HepG2 (cell line): ENCODE data around the gene RASGRP1. TPM values are rescaled to one million over a fixed set of nuclear protein-coding genes. Genes with fewer than 3 reads are reported as not detected.

ENCODE experiments used
- ATAC-seq: fragments of 200-7000 bp; cut with Tn5 transposase; 3 replicates; pipeline ENCODE4 v1.9.1; 2020; ENCODE audit warnings: mild to moderate bottlenecking, moderate library complexity
- BruUV-seq: library from RNA; stranded (reverse); fragments of 400-500 nt; replicated peaks from 2 replicates; lab custom pipeline; 2021; lab: Mats Ljungman, UMichigan
- CTCF ChIA-PET: fragments of 300-600 bp; formaldehyde crosslinking; extraction: SDS; loops from one replicate; lab custom pipeline; 2021; ENCODE audit warnings: low total read pairs, inconsistent platforms, low intra/inter-chr PET ratio; lab: Yijun Ruan, JAX
- POLR2A ChIA-PET: fragments of 350-600 bp; sonication (Branson Sonifier 250); formaldehyde crosslinking; loops from one replicate; lab custom pipeline; 2020; ENCODE audit warnings: antibody characterized with exemption, inconsistent platforms; lab: Yijun Ruan, JAX
- DNase-seq: peaks from one replicate; pipeline ENCODE4 v3.0.0-alpha.2; 2015; ENCODE audit warnings: low spot score
- FAIRE-seq: peaks from 3 replicates; lab custom pipeline; 2011; peaks lifted over from hg19 to GRCh38; lab: Jason Lieb, UNC
- H2AFZ ChIP-seq: one replicate; pipeline ENCODE4 v1.6.1; 2011; ENCODE audit warnings: low read length, inconsistent platforms
- H3K27ac ChIP-seq: fragments of 300-600 bp; 3 replicates; pipeline ENCODE4 v1.8.0; 2011; ENCODE audit warnings: mixed run types, mild to moderate bottlenecking, mixed read lengths, low read length, inconsistent platforms; ENCODE audit not compliant: insufficient read depth; ENCODE audit errors: extremely low read length
- H3K27me3 ChIP-seq, 2 experiments: fragments of 200-600 bp in 1 of 2; 2 replicates in 1 of 2; 3 replicates in 1 of 2; pipeline versions ENCODE4 v1.6.0 to v1.8.0; 2011; ENCODE audit warnings: low read length in 2 of 2, mild to moderate bottlenecking in 2 of 2, moderate library complexity in 2 of 2, inconsistent platforms in 1 of 2; ENCODE audit not compliant: insufficient read depth in 2 of 2, control insufficient read depth in 1 of 2
- H3K36me3 ChIP-seq, 2 experiments: fragments of 200-600 bp in 1 of 2; replicated peaks in 1 of 2; 2 replicates in 1 of 2; 3 replicates in 1 of 2; pipeline versions ENCODE4 v1.5.1 to v1.8.0; 2011; ENCODE audit warnings: low read length in 2 of 2, inconsistent platforms in 1 of 2; ENCODE audit not compliant: insufficient read depth in 2 of 2, control insufficient read depth in 1 of 2
- H3K4me1 ChIP-seq: 2 replicates; pipeline ENCODE4 v1.5.1; 2012; ENCODE audit warnings: low read length, inconsistent platforms; ENCODE audit not compliant: insufficient read depth
- H3K4me2 ChIP-seq: 2 replicates; pipeline ENCODE4 v1.6.0; 2011; ENCODE audit warnings: low read depth, low read length, inconsistent platforms
- H3K4me3 ChIP-seq, 3 experiments: fragments of 200-600 bp in 1 of 3; sonication (generic), shearing (Covaris generic) in 1 of 3; replicated peaks in 1 of 3; 2 replicates each; pipeline ENCODE4 v1.5.1; 2011 to 2016; ENCODE audit warnings: low read length in 3 of 3, inconsistent platforms in 2 of 3, low read depth in 2 of 3, mild to moderate bottlenecking in 2 of 3, control low read depth in 1 of 3, mixed read lengths in 1 of 3; ENCODE audit not compliant: insufficient read depth in 1 of 3
- H3K79me2 ChIP-seq: one replicate; pipeline ENCODE4 v1.6.1; 2011; ENCODE audit warnings: low read length, inconsistent platforms; ENCODE audit not compliant: insufficient read depth
- H3K9ac ChIP-seq: 2 replicates; pipeline ENCODE4 v1.6.0; 2011; ENCODE audit warnings: mild to moderate bottlenecking, low read depth, low read length, inconsistent platforms; ENCODE audit not compliant: insufficient read depth
- H3K9me3 ChIP-seq: 2 replicates; pipeline ENCODE4 v1.5.1; 2012; ENCODE audit warnings: mild to moderate bottlenecking, low read length
- H4K20me1 ChIP-seq: 2 replicates; pipeline ENCODE4 v1.6.0; 2011; ENCODE audit warnings: inconsistent platforms, mild to moderate bottlenecking, low read length, moderate library complexity; ENCODE audit not compliant: insufficient read depth
- HNRNPL ChIP-seq: fragments of 200-400 bp; formaldehyde crosslinking; IDR thresholded peaks from 2 replicates; pipeline ENCODE4 v1.6.1; 2017; ENCODE audit warnings: mild to moderate bottlenecking, low read depth, low read length
- MLX ChIP-seq: IDR thresholded peaks from 2 replicates; pipeline ENCODE4 v1.6.1; 2016
- POGZ ChIP-seq: sonication (generic); formaldehyde crosslinking; IDR thresholded peaks from 2 replicates; pipeline ENCODE4 v1.4.0; 2020; ENCODE audit warnings: mild to moderate bottlenecking, missing genetic modification reagents
- RBFOX2 ChIP-seq: fragments of 200-400 bp; formaldehyde crosslinking; IDR thresholded peaks from 2 replicates; pipeline ENCODE4 v1.6.1; 2017; ENCODE audit warnings: low read depth, mild to moderate bottlenecking, low read length
- TBX3 ChIP-seq: fragments of 450-650 bp; IDR thresholded peaks from 2 replicates; pipeline ENCODE4 v1.6.1; 2017; ENCODE audit warnings: antibody characterized with exemption, mild to moderate bottlenecking, inconsistent platforms, borderline replicate concordance
- ZNF121 ChIP-seq: sonication (generic); formaldehyde crosslinking; IDR thresholded peaks from 2 replicates; pipeline ENCODE4 v1.5.0; 2020; ENCODE audit warnings: mild to moderate bottlenecking, missing genetic modification reagents
- WGBS: methylation state at CpG from one replicate; pipeline ENCODE4 v1.1.6; 2017; ENCODE audit warnings: low lambda C conversion rate; 5-methylcytosine and 5-hydroxymethylcytosine counted together
- in situ Hi-C: cut with HindIII; loops from 2 replicates; pipeline ENCODE4 v1.10.0; 2017; ENCODE audit warnings: low pct_unique_long_range_greater_than_20kb; ENCODE audit not compliant: extremely low pct_ligation_motif_present
- intact Hi-C: fragments of 100-400 bp; cut with micrococcal nuclease; formaldehyde crosslinking; loops from one replicate; pipeline ENCODE4 v1.10.0; 2022; ENCODE audit not compliant: unreplicated experiment
- polyA plus RNA-seq, 8 experiments: library from polyadenylated mRNA; depleted of rRNA in 3 of 8; stranded (reverse) in 7 of 8; unstranded in 1 of 8; fragments of >200 nt; fragmentation: Illumina TruSeq in 4 of 8; extraction: Trizol in 4 of 8; gene quantifications; 2 replicates each; pipeline versions ENCODE4 v1.2.1 to v1.2.3, GENCODE V29; 2011 to 2016; ENCODE audit warnings: low read depth in 4 of 8, missing spikeins in 1 of 8, mixed read lengths in 1 of 8; ENCODE audit not compliant: insufficient read depth in 1 of 8
- total RNA-seq, 5 experiments: library from RNA; depleted of rRNA; stranded (reverse); fragments of >200 nt; fragmentation: Illumina TruSeq; extraction: Trizol; gene quantifications; 2 replicates each; pipeline ENCODE4 v1.2.3, GENCODE V29; 2016; ENCODE audit warnings: low read depth in 1 of 5
- TF ChIP-seq, protein P1 (sequence below): sonication (generic); formaldehyde crosslinking; IDR thresholded peaks from 2 replicates; pipeline ENCODE4 v1.4.0; 2020; ENCODE audit warnings: mild to moderate bottlenecking, missing genetic modification reagents, borderline replicate concordance
- TF ChIP-seq, protein P2 (sequence below): sonication (generic); formaldehyde crosslinking; IDR thresholded peaks from 2 replicates; pipeline ENCODE4 v1.4.0; 2020; ENCODE audit warnings: missing genetic modification reagents

RASGRP1 gene
- total and polyA plus RNA-seq, 2 of the 13 experiments (the other 11 are each of a cell fraction or from before 2014, with no cell fraction given), result 0.07 TPM; not detected in 1

GRCh38 chr15:38521316-38521715 is 43.3 kb downstream of the RASGRP1 start (continued):
- TF ChIP-seq TBX3, result no peak
- TF ChIP-seq, all 625 proteins: peak for 0

GRCh38 chr15:38520035-38520434 is 44.6 kb downstream of the RASGRP1 start:
- intact Hi-C loops (no loop called here), in situ Hi-C loops (no loop called here)
- Histone ChIP-seq H3K4me2 (no peak overlapping the region), H3K27ac (no peak overlapping the region), H3K79me2 (no peaks in the 10 kb centered on the region), H3K9me3 (no peaks in the 10 kb centered on the region), H3K4me1 (no peaks in the 10 kb centered on the region), H3K4me3 (no peak overlapping the region), H3K27me3 (peaks cover 0 to 7% of the 10 kb centered on the region in 2 experiments; a peak in 2 of 5 replicates), H4K20me1 (no peaks in the 10 kb centered on the region), H3K36me3 (no peaks in the 10 kb centered on the region), H2AFZ (no peak overlapping the region), H3K9ac (no peak overlapping the region)
- TF ChIP-seq ZNF121 (CRISPR knock-in tag), result no peak
- TF ChIP-seq, protein P1, sequence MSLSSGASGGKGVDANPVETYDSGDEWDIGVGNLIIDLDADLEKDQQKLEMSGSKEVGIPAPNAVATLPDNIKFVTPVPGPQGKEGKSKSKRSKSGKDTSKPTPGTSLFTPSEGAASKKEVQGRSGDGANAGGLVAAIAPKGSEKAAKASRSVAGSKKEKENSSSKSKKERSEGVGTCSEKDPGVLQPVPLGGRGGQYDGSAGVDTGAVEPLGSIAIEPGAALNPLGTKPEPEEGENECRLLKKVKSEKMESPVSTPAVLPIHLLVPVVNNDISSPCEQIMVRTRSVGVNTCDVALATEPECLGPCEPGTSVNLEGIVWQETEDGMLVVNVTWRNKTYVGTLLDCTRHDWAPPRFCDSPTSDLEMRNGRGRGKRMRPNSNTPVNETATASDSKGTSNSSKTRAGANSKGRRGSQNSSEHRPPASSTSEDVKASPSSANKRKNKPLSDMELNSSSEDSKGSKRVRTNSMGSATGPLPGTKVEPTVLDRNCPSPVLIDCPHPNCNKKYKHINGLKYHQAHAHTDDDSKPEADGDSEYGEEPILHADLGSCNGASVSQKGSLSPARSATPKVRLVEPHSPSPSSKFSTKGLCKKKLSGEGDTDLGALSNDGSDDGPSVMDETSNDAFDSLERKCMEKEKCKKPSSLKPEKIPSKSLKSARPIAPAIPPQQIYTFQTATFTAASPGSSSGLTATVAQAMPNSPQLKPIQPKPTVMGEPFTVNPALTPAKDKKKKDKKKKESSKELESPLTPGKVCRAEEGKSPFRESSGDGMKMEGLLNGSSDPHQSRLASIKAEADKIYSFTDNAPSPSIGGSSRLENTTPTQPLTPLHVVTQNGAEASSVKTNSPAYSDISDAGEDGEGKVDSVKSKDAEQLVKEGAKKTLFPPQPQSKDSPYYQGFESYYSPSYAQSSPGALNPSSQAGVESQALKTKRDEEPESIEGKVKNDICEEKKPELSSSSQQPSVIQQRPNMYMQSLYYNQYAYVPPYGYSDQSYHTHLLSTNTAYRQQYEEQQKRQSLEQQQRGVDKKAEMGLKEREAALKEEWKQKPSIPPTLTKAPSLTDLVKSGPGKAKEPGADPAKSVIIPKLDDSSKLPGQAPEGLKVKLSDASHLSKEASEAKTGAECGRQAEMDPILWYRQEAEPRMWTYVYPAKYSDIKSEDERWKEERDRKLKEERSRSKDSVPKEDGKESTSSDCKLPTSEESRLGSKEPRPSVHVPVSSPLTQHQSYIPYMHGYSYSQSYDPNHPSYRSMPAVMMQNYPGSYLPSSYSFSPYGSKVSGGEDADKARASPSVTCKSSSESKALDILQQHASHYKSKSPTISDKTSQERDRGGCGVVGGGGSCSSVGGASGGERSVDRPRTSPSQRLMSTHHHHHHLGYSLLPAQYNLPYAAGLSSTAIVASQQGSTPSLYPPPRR (CRISPR knock-in tag), result no peak
- no peak for TF ChIP-seq HNRNPL
- TF ChIP-seq RBFOX2, result no peak
- no peak for TF ChIP-seq MLX (CRISPR knock-in tag)
- TF ChIP-seq, protein P2, sequence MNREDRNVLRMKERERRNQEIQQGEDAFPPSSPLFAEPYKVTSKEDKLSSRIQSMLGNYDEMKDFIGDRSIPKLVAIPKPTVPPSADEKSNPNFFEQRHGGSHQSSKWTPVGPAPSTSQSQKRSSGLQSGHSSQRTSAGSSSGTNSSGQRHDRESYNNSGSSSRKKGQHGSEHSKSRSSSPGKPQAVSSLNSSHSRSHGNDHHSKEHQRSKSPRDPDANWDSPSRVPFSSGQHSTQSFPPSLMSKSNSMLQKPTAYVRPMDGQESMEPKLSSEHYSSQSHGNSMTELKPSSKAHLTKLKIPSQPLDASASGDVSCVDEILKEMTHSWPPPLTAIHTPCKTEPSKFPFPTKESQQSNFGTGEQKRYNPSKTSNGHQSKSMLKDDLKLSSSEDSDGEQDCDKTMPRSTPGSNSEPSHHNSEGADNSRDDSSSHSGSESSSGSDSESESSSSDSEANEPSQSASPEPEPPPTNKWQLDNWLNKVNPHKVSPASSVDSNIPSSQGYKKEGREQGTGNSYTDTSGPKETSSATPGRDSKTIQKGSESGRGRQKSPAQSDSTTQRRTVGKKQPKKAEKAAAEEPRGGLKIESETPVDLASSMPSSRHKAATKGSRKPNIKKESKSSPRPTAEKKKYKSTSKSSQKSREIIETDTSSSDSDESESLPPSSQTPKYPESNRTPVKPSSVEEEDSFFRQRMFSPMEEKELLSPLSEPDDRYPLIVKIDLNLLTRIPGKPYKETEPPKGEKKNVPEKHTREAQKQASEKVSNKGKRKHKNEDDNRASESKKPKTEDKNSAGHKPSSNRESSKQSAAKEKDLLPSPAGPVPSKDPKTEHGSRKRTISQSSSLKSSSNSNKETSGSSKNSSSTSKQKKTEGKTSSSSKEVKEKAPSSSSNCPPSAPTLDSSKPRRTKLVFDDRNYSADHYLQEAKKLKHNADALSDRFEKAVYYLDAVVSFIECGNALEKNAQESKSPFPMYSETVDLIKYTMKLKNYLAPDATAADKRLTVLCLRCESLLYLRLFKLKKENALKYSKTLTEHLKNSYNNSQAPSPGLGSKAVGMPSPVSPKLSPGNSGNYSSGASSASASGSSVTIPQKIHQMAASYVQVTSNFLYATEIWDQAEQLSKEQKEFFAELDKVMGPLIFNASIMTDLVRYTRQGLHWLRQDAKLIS, result no peak
- TF ChIP-seq POGZ (CRISPR knock-in tag), result no peak
- ATAC-seq (no peak), DNase-seq (no peak), FAIRE-seq (no peak)
- ChIA-PET CTCF (no interaction called here), POLR2A (no interaction called here)
- BruUV-seq, result no TSS peak
- 40% methylated on average over 3 of the region's 3 CpGs for WGBS
